Peyer's patch (tissue), 4 donors: ENCODE results near the gene PGM2.

ENCODE experiments used
- CTCF ChIP-seq, 6 experiments: fragments of 450-650 bp in 4 of 6; fragments of 200-600 bp in 2 of 6; sonication (generic) in 1 of 6; IDR thresholded peaks; one replicate each; pipeline ENCODE4 v1.5.1; 2017 to 2019; ENCODE audit warnings: antibody characterized with exemption in 6 of 6, mild to moderate bottlenecking in 3 of 6, moderate library complexity in 1 of 6
- POLR2A ChIP-seq, 2 donors: fragments of 450-650 bp; IDR thresholded peaks; one replicate each; pipeline ENCODE4 v1.5.1; 2017; ENCODE audit warnings: antibody characterized with exemption in 2 of 2, mild to moderate bottlenecking in 2 of 2, moderate library complexity in 2 of 2

- TF ChIP-seq CTCF (IDR thresholded peaks at IDR 0.05) (no peak), POLR2A (IDR thresholded peaks at IDR 0.05) (no peak)
Observed at GRCh38 chr4:37890801-37891259, 64.3 kb downstream of the PGM2 start, which contains the start of gene TBC1D1.
